Mucosa of rectum (tissue), 2 donors: ENCODE measurements around the gene ATXN1.

ENCODE experiments used
- H3K27ac ChIP-seq, 2 donors: one replicate each; pipeline ENCODE4 v1.7.0; 2013; ENCODE audit warnings: inconsistent platforms in 2 of 2, low read depth in 2 of 2, low read length in 2 of 2
- H3K27me3 ChIP-seq, 2 donors: one replicate each; pipeline ENCODE4 v1.7.0; 2013; ENCODE audit warnings: low read length in 2 of 2; ENCODE audit not compliant: control insufficient read depth in 2 of 2, insufficient read depth in 2 of 2
- H3K36me3 ChIP-seq, 2 donors: one replicate each; pipeline ENCODE4 v1.7.0; 2013; ENCODE audit warnings: low read length in 2 of 2; ENCODE audit not compliant: control insufficient read depth in 2 of 2, insufficient read depth in 2 of 2
- H3K4me1 ChIP-seq, 2 donors: one replicate each; pipeline ENCODE4 v1.7.0; 2013; ENCODE audit warnings: low read length in 2 of 2, mild to moderate bottlenecking in 1 of 2; ENCODE audit not compliant: control insufficient read depth in 2 of 2, insufficient read depth in 2 of 2
- H3K4me3 ChIP-seq, 2 donors: one replicate each; pipeline ENCODE4 v1.7.0; 2013; ENCODE audit warnings: low read length in 2 of 2
- H3K9ac ChIP-seq, 2 donors: one replicate each; pipeline ENCODE4 v1.7.0; 2013; ENCODE audit warnings: low read length in 2 of 2, low read depth in 1 of 2, mild to moderate bottlenecking in 1 of 2
- H3K9me3 ChIP-seq, 2 donors: one replicate each; pipeline ENCODE4 v1.7.0; 2013; ENCODE audit warnings: low read length in 2 of 2; ENCODE audit not compliant: control insufficient read depth in 2 of 2
- donor health status: healthy.
- donor health status: Normal muscosa, but diverticular disease.

ATXN1 gene

DNA sequence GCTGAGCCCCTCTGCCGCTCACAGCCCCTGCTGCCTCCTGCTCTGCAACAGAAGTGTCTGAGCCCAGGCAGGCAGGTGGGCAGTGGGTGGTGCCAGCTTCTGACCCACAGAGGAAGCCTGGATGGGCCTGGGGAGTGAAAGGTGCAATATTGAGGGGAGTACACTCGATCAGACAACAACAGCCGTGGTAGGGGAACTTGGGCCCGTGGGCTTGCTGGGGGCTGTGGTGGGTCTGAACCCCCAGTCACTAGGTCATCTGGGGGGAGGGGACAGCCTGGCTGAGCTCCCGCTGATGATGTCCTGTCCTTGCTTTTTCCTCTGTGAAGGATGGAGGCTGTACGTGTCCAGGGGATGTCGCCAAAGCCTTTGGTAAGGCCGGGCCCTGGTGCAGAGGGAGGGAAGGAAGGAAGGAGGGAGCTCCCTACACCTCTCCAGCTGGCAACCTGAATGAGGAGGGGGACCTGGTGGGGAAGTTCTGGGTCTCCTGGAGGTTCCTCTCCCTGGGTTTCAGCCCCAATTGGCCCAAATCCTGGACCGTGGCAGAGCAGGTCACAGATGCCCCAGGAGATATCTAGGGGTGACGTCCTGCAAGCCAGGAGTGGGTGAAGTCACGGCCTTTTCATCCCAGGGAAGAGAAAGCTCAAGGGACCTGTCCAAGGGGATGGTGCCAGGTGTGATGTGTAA, 475.7 kb downstream of the ATXN1 start:
- Histone ChIP-seq H3K9ac (no peak overlapping the region), H3K36me3 (no peaks in the 10 kb centered on the region), H3K4me1 (no peaks in the 10 kb centered on the region), H3K27me3 (no peaks in the 10 kb centered on the region), H3K27ac (no peak overlapping the region), H3K4me3 (no peak overlapping the region), H3K9me3 (no peaks in the 10 kb centered on the region)

DNA sequence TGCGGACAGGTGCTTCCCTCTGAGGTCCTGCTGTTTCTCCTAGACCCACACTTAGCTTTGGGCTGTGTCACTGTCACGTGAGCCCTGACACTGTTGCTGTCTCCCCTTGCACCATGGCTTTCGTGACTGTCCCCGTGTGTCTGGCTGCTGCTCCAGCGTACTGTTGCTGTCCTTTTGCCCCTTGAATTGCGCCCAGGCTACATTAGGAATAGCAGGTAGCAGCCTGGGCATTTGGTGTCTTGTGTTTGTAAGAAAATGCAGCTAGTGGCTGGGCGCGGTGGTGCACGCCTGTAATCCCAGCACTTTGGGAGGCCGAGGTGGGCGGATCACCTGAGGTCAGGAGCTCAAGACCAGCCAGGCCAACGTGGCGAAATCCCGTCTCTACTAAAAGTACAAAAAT, 476.8 kb downstream of the ATXN1 start:
- no peaks in the 10 kb centered on the region for H3K4me1 ChIP-seq
- H3K9ac ChIP-seq = no peak overlapping the region
- H3K9me3 ChIP-seq = no peaks in the 10 kb centered on the region
- H3K27me3 ChIP-seq = no peaks in the 10 kb centered on the region
- H3K4me3 ChIP-seq = no peak overlapping the region
- H3K27ac ChIP-seq = no peak overlapping the region
- H3K36me3 ChIP-seq = no peaks in the 10 kb centered on the region

DNA sequence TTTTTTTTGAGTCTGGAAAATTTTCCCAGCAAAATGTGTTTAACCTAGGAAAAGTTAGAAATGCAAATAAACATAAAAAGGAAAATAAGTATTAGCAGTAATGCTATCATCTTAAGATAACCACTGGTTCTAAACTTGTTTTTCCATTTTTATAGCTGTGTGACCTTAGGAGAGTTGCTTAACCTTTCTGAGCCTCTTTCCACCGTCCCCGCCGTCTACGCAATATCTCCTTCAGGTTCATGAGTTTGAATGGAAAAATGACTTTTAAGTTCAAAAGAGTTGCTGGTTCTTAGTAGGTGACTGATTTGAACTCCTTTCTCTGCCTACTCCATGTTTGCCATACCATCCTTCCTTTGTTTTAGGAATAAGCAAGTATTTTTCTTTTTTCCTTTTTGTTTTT, 478.9 kb downstream of the ATXN1 start:
- Histone ChIP-seq H3K27ac (no peak overlapping the region), H3K36me3 (no peaks in the 10 kb centered on the region), H3K27me3 (no peaks in the 10 kb centered on the region), H3K9me3 (no peaks in the 10 kb centered on the region), H3K4me1 (peaks cover 4 to 8% of the 10 kb centered on the region in 2 donors), H3K4me3 (no peak overlapping the region), H3K9ac (no peak overlapping the region)

DNA sequence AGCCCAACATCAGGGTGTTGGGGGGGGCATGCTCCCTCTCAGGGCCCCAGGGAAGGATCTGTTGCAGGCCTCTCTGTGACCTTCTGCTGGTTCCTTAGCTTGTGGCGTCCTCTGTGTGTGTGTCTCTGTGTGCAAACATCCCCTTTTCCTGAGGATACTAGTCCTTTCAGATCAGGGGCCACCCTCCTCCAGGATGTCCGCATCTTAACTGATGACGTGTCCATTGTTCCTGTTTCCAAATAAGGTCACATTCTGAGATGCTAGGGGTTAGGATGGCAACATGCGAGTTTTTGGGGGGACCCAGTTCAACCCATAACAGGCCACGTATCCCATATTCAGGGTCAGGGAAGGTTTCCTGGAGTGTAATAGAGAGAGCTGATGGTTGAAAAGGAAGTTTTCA, 482.0 kb downstream of the ATXN1 start:
- Histone ChIP-seq H3K27ac (no peak overlapping the region), H3K27me3 (no peaks in the 10 kb centered on the region), H3K36me3 (no peaks in the 10 kb centered on the region), H3K9ac (no peak overlapping the region), H3K4me3 (no peak overlapping the region), H3K9me3 (no peaks in the 10 kb centered on the region), H3K4me1 (peaks cover 4 to 8% of the 10 kb centered on the region in 2 donors)

DNA sequence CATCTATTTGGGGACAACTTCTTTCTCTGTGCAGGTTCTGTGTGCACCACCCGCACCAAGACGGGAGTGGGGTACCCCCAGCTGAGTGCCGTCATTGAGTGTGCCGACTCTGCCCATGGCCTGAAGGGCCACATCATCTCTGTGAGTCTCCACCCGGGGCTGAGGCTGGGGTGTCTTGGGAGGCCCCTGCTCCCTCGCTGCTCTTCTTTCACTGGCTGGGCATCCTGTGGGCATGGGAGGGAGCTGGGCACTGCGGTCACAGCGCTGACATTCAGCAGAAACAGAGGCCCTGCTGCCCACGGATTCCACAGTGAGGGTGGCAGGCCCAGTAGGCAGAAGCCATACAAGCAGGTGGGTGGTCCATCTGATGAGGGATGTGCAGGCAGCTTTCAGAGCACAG, 482.5 kb downstream of the ATXN1 start:
- Histone ChIP-seq H3K36me3 (no peaks in the 10 kb centered on the region), H3K4me1 (peaks cover 4 to 8% of the 10 kb centered on the region in 2 donors), H3K27me3 (no peaks in the 10 kb centered on the region), H3K4me3 (no peak overlapping the region), H3K27ac (no peak overlapping the region), H3K9me3 (no peaks in the 10 kb centered on the region), H3K9ac (no peak overlapping the region)

DNA sequence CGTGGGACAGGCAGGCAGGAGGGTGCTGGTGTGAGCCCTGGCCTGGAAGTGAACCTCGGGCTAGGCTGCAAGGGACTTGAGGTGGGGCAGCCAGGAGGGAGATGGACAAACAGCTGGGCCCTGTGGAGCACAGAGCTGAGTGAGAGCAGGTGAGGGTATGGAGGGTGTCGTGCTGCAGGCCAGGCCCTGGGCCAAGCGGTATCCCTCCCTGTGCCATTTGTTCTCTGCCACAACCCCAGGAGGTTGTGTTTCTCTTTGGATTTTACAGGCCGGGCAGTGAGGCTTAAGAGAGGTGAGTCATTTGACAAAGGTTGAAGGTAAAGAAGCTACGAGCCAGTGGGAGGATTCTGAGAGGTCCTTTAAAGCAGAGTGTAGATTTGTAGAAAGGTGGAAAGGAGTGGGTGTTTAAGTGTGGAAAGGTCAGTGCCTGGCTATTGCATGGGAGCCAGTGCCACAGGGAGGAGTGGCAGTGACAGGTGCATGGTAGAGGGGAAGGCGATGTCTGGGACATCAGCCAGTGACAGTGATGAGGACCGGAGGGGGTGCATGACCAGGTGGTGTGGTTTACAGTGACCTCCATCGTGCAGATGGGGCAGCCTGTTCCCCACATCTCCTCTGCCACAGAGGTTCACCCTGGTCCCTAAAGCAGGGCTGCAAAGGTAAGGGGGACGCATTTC, 483.1 kb downstream of the ATXN1 start:
- no peak overlapping the region for H3K9ac ChIP-seq
- no peak overlapping the region for H3K4me3 ChIP-seq
- no peaks in the 10 kb centered on the region for H3K9me3 ChIP-seq
- no peaks in the 10 kb centered on the region for H3K36me3 ChIP-seq
- H3K27me3 ChIP-seq = no peaks in the 10 kb centered on the region
- H3K27ac ChIP-seq = peak overlapping the region in 1 of 2 donors; percentile 15
- H3K4me1 ChIP-seq = peaks cover 4 to 8% of the 10 kb centered on the region in 2 donors

DNA sequence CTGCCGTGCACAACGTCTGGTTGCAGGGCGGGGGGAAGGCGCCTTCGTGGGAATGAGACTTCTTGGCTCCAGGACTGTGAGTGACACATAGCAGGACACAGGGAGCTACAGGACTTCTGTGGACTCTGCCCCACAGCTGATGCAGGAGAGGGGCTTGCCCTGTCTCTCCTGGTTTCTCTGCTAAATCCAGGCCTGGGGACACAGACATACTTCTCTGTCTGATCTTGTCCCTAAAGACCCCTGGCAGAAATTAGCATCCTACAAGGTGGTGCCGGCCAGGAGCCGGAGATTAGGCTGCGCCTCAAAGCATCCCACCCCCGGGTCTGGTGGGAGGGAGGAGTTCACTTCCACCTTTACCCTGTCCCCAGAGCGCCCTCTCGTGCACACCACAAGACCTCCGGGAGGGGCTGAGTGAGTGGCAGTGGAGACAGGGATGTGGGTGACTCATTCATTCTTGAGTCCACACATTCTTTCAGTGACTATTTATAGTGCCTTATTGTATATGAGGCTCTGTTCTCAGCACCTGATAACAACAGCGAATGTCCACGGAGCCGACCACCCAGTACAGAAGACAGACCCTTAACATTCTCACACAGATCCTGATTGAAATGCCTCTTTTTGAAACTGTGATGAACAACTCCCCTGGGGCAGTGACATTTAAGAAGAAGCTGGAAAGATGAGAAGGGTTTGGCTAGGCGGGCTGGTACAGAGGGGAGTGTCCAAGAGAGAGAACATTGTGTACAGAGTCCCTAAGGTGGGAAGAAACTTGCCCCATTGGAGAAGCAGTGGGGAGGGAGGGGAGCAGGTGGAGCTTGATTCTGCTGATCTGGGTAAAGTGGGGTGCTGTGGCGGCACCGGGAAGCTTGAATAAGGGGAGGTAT, 483.9 kb downstream of the ATXN1 start:
- H3K9ac ChIP-seq = no peak overlapping the region
- H3K9me3 ChIP-seq = no peaks in the 10 kb centered on the region
- peaks cover 4 to 8% of the 10 kb centered on the region in 2 donors for H3K4me1 ChIP-seq
- H3K27ac ChIP-seq = peak overlapping the region in 1 of 2 donors; percentile 15
- H3K27me3 ChIP-seq = no peaks in the 10 kb centered on the region
- H3K36me3 ChIP-seq = no peaks in the 10 kb centered on the region
- H3K4me3 ChIP-seq = no peak overlapping the region

DNA sequence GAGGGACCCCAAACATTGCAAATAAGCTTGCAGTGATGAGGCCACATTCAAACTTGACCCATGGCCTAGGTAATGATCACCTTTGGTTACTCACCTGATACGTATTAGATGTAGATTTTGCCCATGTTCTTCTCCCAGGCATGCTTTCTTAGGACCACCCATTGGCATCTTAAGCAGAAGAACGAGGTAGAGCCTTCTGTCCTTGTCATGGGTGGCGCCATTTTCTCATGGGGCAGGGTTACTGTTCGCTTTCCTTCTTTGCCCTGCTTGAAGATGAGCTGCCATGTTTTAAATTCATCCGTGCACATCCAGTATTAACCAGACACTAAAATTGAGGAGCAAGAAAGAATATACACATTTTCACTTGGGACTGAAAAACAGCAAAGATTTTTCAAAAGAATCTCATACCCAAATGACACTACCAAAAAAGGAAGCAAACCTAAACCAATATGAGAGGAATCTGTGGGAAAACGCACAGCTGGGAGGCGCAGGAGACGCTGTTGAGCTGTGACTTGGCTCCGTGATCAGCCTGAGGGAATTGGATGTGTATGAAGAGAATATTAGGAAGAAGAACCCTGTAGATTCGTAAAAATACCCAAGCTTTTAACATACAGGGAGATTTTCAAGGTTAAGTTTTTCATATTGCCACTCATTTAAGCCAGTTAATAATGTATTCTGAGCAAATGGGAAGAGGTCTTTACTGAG, 486.2 kb downstream of the ATXN1 start:
- Histone ChIP-seq H3K27me3 (no peaks in the 10 kb centered on the region), H3K27ac (no peak overlapping the region), H3K36me3 (no peaks in the 10 kb centered on the region), H3K4me1 (peaks cover 4 to 8% of the 10 kb centered on the region in 2 donors), H3K9ac (no peak overlapping the region), H3K4me3 (no peak overlapping the region), H3K9me3 (no peaks in the 10 kb centered on the region)

DNA sequence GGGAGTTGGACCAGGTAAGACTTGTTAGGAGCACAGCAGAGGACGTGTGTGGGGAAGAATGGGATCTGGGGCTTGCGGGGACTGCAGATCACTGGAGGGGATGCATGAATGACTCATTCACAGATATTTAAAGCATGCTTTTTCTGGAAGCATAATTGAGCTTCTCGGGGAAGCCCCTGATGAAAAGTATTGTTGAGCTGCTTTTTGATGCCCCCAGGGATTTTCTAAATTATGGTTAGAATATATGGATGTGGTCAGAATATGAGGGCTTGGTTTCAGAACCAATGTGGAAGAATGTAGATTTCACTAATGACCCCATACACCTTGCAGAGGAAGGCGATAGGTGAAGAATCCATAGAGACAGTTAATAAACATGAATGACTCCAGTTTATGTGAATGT, 486.8 kb downstream of the ATXN1 start:
- no peak overlapping the region for H3K9ac ChIP-seq
- H3K4me3 ChIP-seq = no peak overlapping the region
- no peaks in the 10 kb centered on the region for H3K27me3 ChIP-seq
- no peaks in the 10 kb centered on the region for H3K36me3 ChIP-seq
- peaks cover 4 to 8% of the 10 kb centered on the region in 2 donors for H3K4me1 ChIP-seq
- H3K27ac ChIP-seq = no peak overlapping the region
- no peaks in the 10 kb centered on the region for H3K9me3 ChIP-seq
